Activated naive CD8-positive, alpha-beta T cell treated with anti-CD3 and anti-CD28 coated beads for 36 hours (primary cell): Measurements from ENCODE around the gene CCDC201. TPM values are rescaled to one million over a fixed set of nuclear protein-coding genes. Genes with fewer than 3 reads are reported as not detected.

ENCODE experiments used
- DNase-seq: peaks from one replicate; pipeline ENCODE4 v3.0.0; 2021
- H3K27ac Mint-ChIP-seq: one replicate; pipeline ENCODE4 v1.8.0; 2022; ENCODE audit warnings: mild to moderate bottlenecking, moderate library complexity, mixed read lengths
- H3K27me3 Mint-ChIP-seq: one replicate; pipeline ENCODE4 v1.8.0; 2022; ENCODE audit warnings: mild to moderate bottlenecking, mixed read lengths
- H3K36me3 Mint-ChIP-seq: one replicate; pipeline ENCODE4 v1.8.0; 2021; ENCODE audit warnings: mild to moderate bottlenecking, mixed read lengths
- H3K4me1 Mint-ChIP-seq: one replicate; pipeline ENCODE4 v1.8.0; 2021; ENCODE audit warnings: mixed read lengths
- H3K4me3 Mint-ChIP-seq: one replicate; pipeline ENCODE4 v1.8.0; 2022; ENCODE audit warnings: mild to moderate bottlenecking, moderate library complexity, mixed read lengths
- H3K9me3 Mint-ChIP-seq: one replicate; pipeline ENCODE4 v1.8.0; 2022; ENCODE audit warnings: mixed read lengths
- total RNA-seq, 2 experiments: library from RNA; stranded (reverse); gene quantifications; one replicate each; pipeline ENCODE4 v1.2.3, GENCODE V29; 2021

The CCDC201 gene
- total RNA-seq, 2 experiments from 2014 or later, result not detected

DNA sequence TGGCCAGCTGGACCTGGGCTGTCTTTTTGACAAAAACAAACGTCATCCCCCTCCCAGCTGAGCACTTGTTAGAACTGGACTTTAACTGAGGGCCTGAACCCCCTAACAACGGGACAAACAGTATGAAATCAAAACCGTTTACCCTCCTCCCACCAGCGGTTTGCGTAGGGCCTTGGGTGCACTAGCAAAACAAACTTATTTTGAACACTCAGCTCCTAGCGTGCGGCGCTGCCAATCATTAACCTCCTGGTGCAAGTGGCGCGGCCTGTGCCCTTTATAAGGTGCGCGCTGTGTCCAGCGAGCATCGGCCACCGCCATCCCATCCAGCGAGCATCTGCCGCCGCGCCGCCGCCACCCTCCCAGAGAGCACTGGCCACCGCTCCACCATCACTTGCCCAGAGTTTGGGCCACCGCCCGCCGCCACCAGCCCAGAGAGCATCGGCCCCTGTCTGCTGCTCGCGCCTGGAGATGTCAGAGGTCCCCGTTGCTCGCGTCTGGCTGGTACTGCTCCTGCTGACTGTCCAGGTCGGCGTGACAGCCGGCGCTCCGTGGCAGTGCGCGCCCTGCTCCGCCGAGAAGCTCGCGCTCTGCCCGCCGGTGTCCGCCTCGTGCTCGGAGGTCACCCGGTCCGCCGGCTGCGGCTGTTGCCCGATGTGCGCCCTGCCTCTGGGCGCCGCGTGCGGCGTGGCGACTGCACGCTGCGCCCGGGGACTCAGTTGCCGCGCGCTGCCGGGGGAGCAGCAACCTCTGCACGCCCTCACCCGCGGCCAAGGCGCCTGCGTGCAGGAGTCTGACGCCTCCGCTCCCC is 15.5 kb upstream of the CCDC201 start, which contains the start of gene IGFBP1:
IGFBP1 (plus strand) TSS at position 304 of the 808 bp plus-strand sequence; CDS start at position 469, 165 bp downstream.
- no peaks in the 10 kb centered on the region for H3K4me1 Mint-ChIP-seq
- H3K27me3 Mint-ChIP-seq, result peaks cover 67% of the 10 kb centered on the region
- H3K27ac Mint-ChIP-seq, result no peak within 1 kb of the TSS
- no peaks in the 10 kb centered on the region for H3K36me3 Mint-ChIP-seq
- peak; percentile 3 for DNase-seq
- H3K4me3 Mint-ChIP-seq, result peak within 1 kb of the TSS; percentile 30
- H3K9me3 Mint-ChIP-seq, result no peaks in the 10 kb centered on the region

DNA sequence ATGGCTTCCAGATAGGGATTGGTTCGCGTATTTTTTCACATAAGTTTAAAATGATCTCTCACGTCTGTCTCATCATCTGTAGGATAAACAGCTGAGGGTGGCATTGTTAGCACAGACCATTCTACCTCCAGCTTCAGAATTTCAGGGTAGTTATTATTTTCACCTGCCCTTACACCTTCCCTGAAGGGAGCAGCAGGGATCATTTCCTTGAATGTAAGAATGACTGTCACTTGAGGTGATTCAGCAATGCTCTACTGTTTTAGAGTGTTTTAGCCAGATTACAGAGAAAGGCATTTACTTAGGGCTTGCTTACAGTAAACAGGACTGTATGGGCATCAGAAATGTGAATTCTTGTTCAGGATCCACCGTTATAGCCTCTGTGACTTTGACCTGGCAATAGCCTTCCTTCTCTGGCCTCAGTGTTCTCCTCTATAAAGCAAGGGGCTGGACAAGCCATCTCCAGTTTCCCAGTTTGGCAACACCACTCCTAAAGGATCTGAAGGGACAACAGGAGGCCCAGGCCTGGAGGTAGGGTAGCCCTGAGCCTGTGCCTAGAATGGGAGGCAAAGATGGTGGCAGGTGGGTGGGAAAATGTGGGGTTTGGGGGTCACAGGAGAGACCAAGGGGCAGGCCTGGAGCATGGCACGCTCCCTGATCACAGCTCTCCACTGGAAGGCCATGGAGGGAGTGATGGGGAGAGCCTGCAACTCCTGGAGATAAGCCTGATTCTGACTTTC is 14.2 kb upstream of the CCDC201 start:
- Mint-ChIP-seq H3K27ac (no peak overlapping the region), H3K27me3 (peaks cover 60% of the 10 kb centered on the region), H3K9me3 (no peaks in the 10 kb centered on the region)

DNA sequence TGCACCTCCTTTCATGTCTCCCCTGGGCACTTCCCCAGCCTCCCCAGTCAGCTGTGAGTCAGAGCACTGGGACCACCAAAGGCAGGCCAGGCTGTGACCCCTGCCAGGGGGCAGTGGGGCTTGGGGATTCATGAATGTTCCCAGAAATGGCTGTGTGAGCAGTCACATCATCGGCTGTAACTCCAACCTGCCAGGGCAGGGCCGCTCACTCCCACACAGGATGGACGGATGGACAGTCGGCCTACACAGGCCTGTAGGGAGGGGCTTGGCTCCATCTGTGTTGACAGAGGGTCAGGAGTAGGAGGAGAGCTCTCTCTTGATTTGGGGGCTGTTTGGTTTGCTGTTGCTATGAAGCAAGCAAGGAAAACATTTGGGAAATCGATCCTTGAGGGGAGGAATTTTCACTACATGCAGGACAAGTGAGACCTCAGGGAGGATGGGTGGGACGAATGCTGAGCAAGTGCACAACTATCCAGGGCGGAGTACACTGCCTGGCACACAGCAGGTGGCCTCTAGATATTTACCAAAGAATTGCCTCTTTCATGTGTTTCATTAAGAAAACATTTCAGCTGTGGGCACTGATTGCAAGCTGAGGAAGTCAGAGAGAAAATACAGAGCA is 12.5 kb upstream of the CCDC201 start:
- no peak for DNase-seq
- no peaks in the 10 kb centered on the region for H3K9me3 Mint-ChIP-seq
- no peak overlapping the region for H3K27ac Mint-ChIP-seq
- H3K4me3 Mint-ChIP-seq, result no peak overlapping the region
- peaks cover 53% of the 10 kb centered on the region for H3K27me3 Mint-ChIP-seq
- no peaks in the 10 kb centered on the region for H3K4me1 Mint-ChIP-seq
- H3K36me3 Mint-ChIP-seq, result no peaks in the 10 kb centered on the region

More for the DNA sequence above, 14.2 kb upstream of the CCDC201 start:
- no peak overlapping the region for H3K4me3 Mint-ChIP-seq
- H3K36me3 Mint-ChIP-seq, result no peaks in the 10 kb centered on the region
- DNase-seq, result no peak
- H3K4me1 Mint-ChIP-seq, result no peaks in the 10 kb centered on the region

DNA sequence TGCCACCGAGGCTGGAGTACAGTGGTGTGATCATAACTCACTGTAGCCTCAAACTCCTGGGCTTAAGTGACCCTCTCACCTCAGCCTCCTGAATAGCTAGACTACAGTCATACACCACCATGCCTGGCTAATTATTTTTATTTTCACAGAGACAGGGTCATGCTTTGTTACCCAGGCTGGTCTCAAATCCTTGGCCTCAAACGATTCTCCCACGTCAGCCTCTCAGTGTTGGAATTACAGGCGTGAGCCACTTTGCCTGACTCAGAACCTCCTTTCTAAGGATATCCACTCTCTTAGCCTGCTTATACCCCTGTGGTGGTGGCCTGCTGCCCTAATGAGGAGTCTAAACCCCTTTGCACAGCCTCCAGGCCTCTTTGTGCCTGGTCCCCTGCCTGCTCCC is 11.3 kb upstream of the CCDC201 start:
- no peaks in the 10 kb centered on the region for H3K4me1 Mint-ChIP-seq
- no peak overlapping the region for H3K4me3 Mint-ChIP-seq
- peaks cover 2% of the 10 kb centered on the region for H3K9me3 Mint-ChIP-seq
- H3K27ac Mint-ChIP-seq, result no peak overlapping the region
- peaks cover 43% of the 10 kb centered on the region for H3K27me3 Mint-ChIP-seq
- no peak for DNase-seq
- H3K36me3 Mint-ChIP-seq, result no peaks in the 10 kb centered on the region

DNA sequence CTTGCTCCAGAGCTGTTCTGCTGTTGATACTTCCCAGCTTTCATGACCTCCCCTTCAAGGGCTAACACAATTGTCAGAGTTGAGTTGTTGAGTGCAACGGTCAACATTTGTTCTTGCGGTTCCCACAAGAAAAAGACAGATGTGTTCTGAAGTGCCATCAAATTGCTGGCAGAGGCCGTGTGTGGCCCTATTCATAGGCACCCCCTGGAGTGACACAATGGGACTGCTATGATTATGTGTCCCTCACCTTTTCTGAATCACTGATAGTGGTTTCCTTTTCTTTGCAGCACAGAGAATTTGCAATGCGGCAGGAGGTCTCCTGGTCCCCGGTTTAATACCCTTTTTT is 9.6 kb upstream of the CCDC201 start:
- H3K4me3 Mint-ChIP-seq, result no peak overlapping the region
- peaks cover 3% of the 10 kb centered on the region for H3K9me3 Mint-ChIP-seq
- DNase-seq, result no peak
- no peaks in the 10 kb centered on the region for H3K36me3 Mint-ChIP-seq
- H3K27me3 Mint-ChIP-seq, result peaks cover 30% of the 10 kb centered on the region
- no peaks in the 10 kb centered on the region for H3K4me1 Mint-ChIP-seq
- H3K27ac Mint-ChIP-seq, result no peak overlapping the region

DNA sequence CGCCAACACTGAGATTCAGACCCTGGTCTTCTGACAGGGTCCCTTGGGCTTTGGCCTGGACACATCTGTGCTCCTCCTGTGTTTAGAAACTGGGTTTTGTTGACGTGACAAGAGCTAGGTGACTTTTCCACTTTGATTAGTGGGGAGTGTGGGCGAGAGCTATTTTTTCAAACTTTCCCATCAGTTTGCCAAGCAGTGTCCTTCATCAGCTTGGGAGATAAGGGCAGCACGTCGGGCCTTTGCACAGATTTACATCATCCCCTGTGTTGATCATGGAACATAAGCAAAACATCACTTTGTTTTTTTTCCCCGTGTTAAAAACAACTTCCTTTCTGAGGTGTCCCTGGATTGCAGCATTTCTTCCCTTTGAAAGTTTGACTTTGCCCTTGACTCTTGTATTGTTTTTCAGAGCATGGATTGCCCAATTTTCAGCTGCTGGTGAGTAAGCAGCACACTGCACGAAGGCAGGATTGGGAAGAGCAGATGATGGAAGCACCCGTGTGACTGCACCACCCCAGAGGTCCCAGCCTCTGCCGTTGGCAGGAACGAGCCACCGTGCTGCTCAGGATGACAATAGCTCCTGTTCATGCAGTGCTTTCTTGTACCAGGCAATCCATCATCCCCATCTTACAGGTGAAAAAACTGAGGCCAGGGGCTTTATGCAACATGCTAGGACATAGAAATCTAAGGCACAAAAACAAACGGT is 9.0 kb upstream of the CCDC201 start:
- H3K9me3 Mint-ChIP-seq, result peaks cover 3% of the 10 kb centered on the region
- H3K27me3 Mint-ChIP-seq, result peaks cover 24% of the 10 kb centered on the region
- H3K4me3 Mint-ChIP-seq, result no peak overlapping the region
- no peak for DNase-seq
- H3K27ac Mint-ChIP-seq, result no peak overlapping the region
- H3K4me1 Mint-ChIP-seq, result no peaks in the 10 kb centered on the region
- no peaks in the 10 kb centered on the region for H3K36me3 Mint-ChIP-seq

DNA sequence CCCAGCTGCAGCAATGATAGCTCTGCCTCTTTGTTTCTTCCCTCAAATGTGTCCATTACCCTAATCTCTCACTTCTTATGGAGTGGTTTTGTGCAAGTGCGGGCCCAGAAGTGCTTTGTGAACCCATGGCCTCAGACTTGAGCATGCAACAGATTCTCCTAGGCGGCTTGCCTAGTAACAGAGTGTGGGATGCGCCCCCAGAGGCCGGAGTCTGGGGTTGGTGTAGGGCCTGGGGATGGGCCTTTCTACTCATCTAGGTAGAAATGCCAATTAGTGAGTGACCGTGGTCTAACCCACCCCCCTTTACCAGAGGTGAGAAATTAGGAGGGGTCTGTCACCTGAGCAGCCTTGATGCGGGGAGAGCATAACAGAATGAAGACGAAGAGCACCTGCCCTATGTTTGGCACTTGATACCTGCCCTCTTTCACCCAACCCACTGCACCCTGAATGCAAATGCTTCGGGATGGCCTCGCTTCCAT is 8.4 kb upstream of the CCDC201 start:
- Mint-ChIP-seq H3K9me3 (peaks cover 3% of the 10 kb centered on the region), H3K27ac (no peak overlapping the region), H3K4me3 (no peak overlapping the region), H3K4me1 (no peaks in the 10 kb centered on the region), H3K27me3 (peaks cover 18% of the 10 kb centered on the region), H3K36me3 (no peaks in the 10 kb centered on the region)
- no peak for DNase-seq

DNA sequence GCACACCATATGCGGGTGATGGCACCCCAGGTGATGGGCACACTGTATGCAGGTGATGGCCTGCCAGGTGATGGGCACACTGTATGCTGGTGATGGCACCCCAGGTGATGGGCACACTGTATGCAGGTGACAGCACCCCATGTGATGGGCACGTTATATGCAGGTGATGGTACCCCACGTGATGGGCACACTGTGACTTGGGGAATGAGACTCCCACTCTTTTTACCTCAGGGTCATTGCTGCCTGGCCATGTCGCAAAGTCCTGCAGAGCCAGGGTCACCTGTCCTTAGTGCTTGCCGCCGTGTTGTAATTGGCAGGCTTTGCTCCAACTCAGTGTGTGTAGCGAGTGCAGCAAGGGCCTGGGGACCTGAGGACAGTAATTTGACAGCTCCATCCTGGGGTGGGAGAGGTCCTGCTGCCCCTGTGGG is 7.6 kb upstream of the CCDC201 start:
- H3K27me3 Mint-ChIP-seq, result peaks cover 12% of the 10 kb centered on the region

DNA sequence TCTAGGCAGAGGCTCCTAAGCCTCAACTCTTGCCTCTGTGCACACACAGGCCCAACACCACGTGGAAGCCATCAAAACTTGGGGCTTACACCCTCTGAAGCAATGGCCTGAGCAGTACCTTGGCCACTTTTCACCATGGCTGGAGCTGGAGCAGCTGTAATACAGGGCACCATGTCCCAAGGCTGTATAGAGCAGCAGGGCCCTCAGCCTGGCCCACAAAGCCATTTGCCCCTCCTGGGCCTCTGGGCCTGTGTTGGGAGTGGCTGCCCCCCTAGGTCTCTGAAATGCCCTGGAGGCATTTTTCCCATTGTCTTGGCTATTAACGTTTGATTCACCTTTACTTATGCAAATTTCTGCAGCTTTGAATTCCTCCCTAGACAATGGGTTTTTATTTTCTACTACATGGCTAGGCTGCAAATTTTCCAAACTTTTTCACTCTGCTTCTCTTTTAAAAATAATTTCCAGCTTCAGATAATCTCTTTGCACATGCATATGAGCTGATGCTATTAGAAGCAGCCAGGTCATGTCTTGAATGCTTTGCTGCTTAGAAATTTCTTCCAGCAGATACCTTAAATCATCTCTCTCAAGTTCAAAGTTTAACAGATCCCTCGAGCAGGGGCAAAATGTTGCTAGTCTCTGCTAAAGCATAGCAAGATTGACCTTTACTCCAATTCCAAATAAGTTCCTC is 5.7 kb upstream of the CCDC201 start:
- H3K9me3 Mint-ChIP-seq, result peaks cover 3% of the 10 kb centered on the region
- H3K4me1 Mint-ChIP-seq, result no peaks in the 10 kb centered on the region
- no peak overlapping the region for H3K27ac Mint-ChIP-seq
- no peaks in the 10 kb centered on the region for H3K27me3 Mint-ChIP-seq
- no peak for DNase-seq
- no peak overlapping the region for H3K4me3 Mint-ChIP-seq
- no peaks in the 10 kb centered on the region for H3K36me3 Mint-ChIP-seq

More for the DNA sequence above, 7.6 kb upstream of the CCDC201 start:
- Mint-ChIP-seq H3K4me3 (no peak overlapping the region), H3K36me3 (no peaks in the 10 kb centered on the region), H3K4me1 (no peaks in the 10 kb centered on the region), H3K27ac (no peak overlapping the region), H3K9me3 (peaks cover 3% of the 10 kb centered on the region)
- no peak for DNase-seq

DNA sequence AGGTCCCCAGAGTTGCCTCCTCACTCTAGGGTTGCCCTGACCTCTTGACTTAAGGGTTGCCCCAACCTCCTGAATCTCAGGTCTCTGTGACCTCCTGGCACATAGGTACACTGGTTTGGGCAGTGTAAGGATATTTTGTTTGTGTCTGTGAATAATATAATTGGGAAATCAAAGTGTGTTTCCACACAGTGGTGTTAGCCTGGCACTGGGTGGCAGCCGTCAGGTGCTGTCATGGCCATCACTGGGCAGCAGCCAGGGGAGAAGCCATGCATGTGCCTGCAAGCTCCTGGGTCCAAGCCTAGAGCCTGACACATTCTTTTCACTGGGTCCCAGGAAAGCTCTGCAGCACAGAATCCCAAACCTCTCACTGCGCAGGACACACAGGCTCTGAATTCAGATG is 3.6 kb upstream of the CCDC201 start:
- H3K27ac Mint-ChIP-seq, result no peak overlapping the region
- DNase-seq, result no peak
- peaks cover 3% of the 10 kb centered on the region for H3K9me3 Mint-ChIP-seq
- no peaks in the 10 kb centered on the region for H3K36me3 Mint-ChIP-seq
- H3K4me1 Mint-ChIP-seq, result no peaks in the 10 kb centered on the region
- no peaks in the 10 kb centered on the region for H3K27me3 Mint-ChIP-seq
- H3K4me3 Mint-ChIP-seq, result no peak overlapping the region

DNA sequence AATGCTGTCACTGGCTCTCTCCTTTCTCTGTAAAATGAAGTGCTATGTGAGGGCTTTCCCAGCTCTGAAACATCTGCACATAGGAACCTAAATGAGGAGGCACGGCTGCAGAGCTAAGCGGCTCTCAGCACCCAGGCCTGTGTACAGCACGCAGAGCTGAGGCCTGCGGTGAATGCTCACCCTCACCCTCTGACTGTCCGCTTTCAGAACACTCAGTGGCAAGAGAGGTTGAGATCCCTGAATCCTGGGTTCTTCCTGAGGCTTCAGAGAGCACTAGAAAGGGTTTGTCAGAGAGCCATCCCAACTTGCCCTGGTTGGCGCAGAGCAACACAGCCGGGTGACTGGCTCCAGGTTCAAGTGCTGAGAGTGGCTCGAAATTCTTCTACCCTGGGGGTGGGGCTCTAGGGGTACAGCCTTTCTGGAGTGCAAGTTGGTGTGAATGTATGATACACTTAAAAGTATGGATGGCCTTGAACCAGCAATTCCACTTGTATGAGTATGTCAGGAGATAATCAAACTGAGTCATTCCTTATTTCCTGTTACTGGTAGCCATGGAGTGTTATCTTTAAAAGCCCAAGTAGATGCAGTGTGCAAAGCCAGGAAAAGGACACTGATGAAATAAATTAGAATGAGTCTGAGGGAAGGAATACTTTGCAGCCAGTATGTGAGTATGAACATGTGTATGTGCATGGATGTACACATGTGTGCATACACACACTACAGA is 1.7 kb upstream of the CCDC201 start:
- DNase-seq, result no peak
- Mint-ChIP-seq H3K4me1 (no peaks in the 10 kb centered on the region), H3K36me3 (no peaks in the 10 kb centered on the region), H3K27me3 (no peaks in the 10 kb centered on the region), H3K27ac (no peak overlapping the region), H3K9me3 (peaks cover 3% of the 10 kb centered on the region), H3K4me3 (no peak overlapping the region)

DNA sequence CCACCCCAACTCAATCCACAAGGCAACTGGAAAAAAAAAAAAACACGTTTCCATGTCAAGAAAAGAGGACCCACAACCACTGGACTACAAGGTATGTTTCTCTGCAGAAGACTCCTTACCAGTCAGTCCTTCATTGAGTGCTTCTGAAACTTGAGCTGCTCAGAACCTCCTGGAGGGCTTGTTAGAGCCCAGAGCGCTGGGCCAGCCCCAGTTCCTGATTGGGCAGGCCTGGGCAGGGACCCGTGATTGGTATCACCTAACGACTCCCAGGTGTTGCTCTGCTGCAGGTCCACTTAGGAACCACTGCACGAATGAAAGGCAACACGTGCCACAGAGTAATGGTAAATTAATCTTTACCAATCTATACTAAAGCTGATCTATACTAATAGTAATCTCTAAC is 473 bp upstream of the CCDC201 start:
- no peaks in the 10 kb centered on the region for H3K27me3 Mint-ChIP-seq
- no peak overlapping the region for H3K27ac Mint-ChIP-seq
- no peaks in the 10 kb centered on the region for H3K36me3 Mint-ChIP-seq
- H3K4me3 Mint-ChIP-seq, result no peak overlapping the region
- DNase-seq, result no peak
- H3K9me3 Mint-ChIP-seq, result no peaks in the 10 kb centered on the region
- H3K4me1 Mint-ChIP-seq, result no peaks in the 10 kb centered on the region

DNA sequence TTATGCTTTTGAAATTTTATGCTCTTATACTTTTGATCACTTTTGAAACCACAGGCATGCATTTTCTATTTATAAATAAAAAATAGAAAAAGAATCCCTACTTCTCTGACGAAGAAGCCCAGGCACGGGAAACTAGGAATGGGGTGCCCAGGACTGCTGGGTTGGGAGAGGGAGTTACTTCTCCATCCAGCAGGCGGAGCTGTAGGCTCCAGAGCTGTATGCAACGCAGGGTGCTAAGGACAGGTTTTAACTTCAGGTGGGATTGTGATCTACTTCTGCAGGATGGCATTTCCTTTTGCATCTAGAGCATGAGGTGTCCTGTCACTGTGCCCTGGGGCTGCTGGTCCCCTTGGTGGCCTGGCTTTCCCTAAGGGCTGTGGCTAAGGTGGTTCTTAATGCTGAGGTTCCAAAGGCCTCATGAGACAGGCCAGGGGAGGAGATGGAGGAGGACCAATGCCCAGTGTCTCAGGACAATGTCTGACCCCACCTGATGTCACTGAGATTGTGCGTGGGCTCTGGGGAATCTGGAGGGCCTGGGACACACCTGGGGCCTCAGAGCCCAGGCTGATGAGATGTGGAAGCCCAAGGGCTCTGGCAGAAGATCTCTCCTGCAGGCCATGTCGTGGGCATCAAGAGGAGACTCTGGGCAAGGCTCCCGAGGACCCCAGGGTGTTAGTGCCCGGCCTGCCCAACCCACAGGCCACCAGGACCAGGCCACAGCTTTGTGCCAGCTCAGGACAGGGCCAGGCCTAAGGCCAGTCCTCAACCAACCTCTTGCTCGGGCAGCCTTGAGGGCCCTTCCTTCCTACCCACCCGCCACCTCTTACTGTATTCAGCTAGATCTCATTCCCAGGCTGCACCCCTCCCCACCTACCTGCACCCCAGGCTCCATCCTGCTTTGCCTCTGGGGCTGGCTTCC is 507 bp downstream of the CCDC201 start:
- Mint-ChIP-seq H3K9me3 (no peaks in the 10 kb centered on the region), H3K4me1 (no peaks in the 10 kb centered on the region), H3K36me3 (no peaks in the 10 kb centered on the region), H3K27me3 (no peaks in the 10 kb centered on the region), H3K4me3 (no peak overlapping the region), H3K27ac (no peak overlapping the region)
- no peak for DNase-seq
